Left forelimb (tissue), 1 donor: ENCODE results near the gene TRIM28.
"Not testable (repeated sequence)": the region's sequence is repeated elsewhere in the genome, so short reads cannot be mapped to it uniquely, and the experiment has no call there.

Source experiments
- DNase-seq: peaks from one replicate; pipeline ENCODE4 v3.0.0-alpha.2; 2018; ENCODE audit warnings: low spot score

Gene TRIM28

DNA sequence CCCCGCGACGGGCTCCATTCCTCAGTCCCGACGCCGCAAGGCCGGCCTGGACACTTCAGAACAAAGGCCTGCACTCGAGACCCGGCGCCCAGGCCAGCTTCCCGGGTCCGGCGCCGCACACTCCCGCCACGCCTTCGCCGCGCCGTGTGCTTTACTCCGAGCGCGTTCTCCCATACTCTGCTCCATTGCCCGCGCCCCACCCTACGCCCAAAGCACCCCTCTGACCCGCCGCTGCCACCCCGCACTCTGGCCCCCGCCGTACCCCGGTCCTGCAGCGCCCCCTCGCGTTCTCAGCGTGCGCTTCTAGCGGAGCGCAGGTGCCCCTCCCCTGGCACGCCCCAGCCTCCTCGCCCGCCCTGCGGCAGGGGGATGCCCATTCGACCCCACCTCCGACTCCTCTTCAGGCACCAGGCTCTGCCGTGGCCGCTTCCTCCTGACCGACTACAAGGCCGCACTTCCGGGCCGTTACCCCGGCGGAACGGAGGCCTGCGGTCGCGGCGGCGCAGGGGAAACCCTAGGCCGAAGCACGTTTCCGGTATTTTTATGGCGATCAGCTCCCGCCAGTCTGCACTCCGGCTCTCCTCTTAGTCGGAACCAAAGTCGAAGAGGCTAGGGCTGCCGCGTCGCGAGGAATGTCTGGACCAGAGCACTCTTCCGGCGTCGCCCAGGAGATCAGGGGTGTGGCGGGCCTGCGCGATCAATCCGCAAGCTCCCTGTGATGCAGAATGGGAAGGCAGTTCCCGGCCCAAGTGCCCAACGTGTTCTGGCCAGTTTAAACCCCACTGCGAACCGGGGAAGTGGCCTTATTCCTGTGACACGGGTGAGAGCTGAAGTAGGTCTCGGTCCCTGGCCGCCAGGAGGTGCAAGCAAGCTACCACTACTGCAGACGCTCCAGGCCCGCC, 24.3 kb upstream of the TRIM28 start, which contains the start of gene ZBTB45:
ZBTB45 (minus strand) TSS at position 456 of the 902 bp plus-strand sequence. CDS start 2,137 bp downstream, outside the sequence.
- peak; percentile 95 for DNase-seq

DNA sequence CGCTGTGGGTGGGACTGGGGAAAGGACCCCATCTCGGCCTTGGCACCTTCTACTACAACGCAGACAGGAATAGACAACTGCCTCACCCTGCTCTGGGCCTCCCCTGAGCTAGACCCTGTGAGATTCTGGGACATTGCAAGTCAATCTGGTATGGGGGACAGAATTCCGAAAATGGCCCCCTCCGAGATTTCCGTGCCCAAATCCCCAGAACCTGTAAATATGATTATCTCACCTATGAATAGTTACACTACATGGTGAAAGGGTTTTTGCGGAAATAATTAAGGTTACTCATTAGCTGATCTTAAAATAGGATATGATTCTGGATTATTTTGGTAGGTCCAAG, 23.6 kb upstream of the TRIM28 start:
- no peak for DNase-seq

DNA sequence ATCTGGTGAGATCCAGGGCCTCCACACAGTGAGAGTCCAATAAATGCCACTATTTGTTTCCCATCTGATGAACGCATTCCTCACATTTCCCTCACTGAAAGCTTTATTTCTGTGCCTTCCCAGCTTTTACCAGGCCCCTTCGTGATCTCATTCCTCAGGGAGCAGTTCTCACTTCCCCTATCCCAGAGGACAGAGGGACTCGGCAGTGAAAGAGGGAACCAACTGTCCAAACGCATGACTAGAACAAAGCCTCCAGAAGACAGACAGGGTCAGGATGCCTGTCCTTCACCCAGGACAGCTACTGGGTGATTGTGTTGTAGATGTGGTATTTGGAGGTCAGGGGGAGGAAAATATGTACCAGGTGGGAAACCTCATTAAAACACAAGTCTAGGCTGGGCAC, 22.2 kb upstream of the TRIM28 start:
- no peak for DNase-seq

DNA sequence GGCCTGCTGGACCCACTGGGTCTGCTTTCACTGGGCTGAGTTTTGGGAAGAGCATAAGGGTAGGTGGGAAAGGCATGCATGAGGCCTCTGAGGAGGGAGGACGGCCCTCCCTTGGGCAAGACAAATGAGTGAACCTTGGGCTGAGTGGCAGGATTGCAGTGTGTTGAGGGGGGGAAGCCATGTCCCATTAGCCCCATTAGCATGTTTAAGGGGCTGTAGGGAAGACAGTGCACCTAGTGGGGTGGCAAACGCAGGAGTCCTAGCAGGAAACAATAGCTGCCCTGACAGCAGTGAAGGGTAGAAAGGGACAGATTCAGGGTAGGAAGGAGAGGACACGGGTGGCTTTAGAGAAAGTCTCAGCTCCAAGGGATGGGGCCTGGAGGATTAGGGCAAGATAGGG, 21.2 kb upstream of the TRIM28 start:
- no peak for DNase-seq

DNA sequence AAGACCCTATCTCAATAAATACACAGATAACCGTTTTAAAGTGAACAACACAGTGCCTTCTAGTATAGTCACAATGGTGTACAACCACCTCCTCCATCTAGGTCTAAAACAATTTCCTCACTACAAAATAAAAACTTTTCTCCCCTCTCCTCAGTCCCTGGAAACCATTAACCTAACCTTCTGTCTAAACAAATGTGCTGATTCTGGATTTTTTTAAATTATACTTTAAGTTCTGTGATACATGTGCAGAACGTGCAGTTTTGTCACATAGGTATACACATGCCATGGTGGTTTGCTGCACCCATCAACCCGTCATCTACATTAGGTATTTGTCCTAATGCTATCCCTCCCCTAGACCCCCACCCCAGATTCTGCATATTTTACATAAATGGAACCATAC, 14.5 kb upstream of the TRIM28 start:
- DNase-seq, result no peak

DNA sequence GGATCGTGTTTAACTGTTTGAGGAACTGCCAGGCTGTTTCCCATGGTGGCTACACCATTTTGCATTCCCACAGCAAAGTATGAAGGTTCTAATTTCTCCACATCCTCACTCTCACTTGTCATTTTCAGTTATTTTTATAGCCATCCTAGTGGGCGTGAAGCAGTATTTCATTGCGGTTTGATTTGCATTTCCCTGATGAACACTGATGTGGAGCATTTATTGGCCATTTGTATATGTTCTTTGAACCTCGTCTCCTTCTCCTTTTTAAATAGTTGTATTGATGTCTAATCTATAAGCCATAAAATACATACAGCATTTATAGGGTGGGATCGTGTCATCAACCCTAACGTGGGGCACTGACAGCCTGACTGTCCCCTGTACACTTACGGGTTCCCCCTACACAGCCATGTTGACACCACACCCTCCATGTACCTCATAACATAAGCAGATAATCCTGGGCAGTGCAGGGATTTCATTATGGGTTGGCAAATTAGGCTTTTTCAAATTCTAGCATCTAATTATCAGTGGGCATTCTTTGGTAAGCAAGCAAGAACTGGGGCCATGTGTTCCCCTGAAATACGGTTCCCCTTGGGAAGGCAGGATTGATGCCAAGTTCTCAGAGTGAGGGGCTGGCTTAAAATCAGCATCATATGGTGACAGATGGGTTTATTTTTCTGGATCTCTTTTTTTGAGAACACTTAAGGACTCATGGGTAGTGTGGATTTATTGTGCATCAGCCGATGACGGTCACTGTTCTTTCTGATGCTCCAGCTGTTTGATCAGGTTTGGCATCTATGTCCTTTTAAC, 12.6 kb upstream of the TRIM28 start:
- no peak for DNase-seq

DNA sequence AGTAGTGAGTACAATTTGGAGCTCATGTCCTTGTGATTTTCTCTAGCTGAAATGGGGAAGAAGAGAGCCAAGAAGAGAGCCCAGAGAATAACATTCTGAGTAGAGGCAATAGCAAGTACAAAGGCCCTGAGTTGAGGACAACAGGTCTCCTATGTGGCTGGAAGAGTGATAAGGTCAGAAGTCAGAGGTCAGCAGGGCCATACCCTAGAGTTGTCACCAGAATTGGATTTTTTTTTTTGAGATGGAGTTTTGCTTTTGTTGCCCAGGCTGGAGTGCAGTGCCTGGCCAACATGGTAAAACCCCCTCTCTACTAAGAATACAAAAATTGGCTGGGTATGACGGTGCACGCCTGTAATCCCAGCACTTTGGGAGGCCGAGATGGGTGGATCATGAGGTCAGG, 8.0 kb upstream of the TRIM28 start:
- no peak for DNase-seq

DNA sequence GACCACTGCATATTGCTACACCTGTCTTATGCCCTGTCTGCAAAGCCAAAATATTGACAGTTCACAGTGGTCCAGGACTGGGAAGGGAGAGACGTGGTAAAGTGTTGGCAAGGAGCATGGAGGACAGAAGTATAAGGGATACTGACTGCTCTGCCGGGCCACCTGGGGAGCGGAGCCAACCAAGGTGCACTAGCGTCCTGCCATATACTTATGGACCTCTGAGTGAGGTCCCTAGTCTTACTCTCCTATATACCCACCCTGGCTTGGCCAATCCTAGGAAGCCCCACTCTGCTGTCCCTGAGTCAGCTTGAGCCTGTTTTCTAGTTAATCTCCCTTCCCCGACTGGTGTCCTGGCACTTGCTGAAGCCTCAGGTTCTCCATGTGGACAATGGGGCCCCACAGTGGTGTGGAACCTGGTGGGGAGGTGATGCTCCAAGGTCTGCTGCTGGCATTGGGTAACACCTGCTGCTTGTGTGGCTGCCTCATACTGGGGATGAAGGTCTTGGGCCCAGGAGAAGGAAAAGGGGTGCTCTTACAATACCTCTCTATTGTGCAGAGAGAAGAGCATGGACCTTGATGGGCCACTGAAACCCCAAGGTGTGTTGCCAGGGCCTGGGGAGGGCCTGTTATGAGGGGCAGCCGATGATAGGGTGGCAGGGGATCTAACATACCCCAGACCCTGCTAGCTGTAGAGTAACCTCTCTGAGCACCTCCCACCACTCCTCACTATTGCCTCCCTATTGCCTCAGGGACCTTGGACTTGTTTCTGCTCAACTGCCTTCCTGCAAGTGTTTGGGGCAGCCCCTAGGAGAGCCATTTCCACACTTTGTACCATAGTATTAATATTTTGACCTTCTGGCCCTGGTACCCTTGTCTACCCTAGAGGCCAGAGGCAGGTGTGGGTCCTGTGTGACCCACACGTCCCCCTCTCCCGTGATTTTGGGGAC, 6.7 kb upstream of the TRIM28 start:
- no peak for DNase-seq

DNA sequence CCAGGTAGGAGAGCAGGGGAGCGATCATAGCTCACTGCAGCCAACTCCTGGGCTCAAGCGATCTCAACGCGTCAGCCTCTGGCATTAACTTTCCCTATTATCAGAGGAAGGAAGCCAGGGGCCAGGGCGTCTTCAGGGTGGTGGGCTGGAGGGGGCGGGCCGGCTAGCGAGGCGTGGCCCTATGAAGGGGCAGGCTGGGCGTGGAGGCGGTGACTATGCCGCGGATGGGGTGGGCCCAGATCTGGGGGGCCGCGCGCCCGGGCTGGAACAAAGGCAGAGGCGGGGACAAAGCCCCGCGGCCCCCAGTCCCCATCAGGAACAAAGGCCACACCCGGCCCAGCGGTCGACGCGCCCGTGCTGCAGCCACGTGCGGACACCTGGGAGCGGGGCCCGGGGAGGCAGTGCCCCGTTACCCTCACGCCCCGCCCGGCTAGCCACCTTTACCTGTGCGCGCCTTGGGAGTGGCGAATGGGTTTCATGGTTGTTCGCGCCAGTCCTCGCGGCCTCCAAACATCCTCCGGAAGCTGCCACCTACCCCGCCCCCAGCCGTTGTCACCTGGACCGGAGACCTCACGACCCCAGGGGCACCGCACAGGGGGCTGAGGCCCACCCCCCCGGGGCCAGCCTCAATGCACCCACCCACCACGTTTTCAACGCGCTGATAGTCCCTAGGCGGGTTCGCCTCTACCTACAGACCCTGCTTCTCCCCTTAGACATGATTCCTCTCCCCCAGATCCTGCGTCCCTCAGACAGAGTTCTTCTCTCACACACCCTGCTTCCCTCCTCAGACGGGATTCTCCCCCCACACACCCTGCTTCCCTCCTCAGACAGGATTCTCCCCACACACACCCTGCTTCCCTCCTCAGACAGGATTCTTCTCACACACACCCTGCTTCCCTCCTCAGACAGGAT, 5.4 kb upstream of the TRIM28 start:
- DNase-seq, result no peak

DNA sequence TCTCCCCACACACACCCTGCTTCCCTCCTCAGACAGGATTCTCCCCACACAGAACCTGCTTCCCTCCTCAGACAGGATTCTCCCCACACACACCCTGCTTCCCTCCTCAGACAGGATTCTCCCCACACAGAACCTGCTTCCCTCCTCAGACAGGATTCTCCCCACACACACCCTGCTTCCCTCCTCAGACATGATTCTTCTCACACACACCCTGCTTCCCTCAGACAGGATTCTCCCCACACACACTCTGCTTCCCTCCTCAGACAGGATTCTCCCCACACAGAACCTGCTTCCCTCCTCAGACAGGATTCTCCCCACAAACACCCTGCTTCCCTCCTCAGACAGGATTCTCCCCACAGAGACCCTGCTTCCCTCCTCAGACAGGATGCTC, 4.7 kb upstream of the TRIM28 start:
- not testable (repeated sequence) for DNase-seq

DNA sequence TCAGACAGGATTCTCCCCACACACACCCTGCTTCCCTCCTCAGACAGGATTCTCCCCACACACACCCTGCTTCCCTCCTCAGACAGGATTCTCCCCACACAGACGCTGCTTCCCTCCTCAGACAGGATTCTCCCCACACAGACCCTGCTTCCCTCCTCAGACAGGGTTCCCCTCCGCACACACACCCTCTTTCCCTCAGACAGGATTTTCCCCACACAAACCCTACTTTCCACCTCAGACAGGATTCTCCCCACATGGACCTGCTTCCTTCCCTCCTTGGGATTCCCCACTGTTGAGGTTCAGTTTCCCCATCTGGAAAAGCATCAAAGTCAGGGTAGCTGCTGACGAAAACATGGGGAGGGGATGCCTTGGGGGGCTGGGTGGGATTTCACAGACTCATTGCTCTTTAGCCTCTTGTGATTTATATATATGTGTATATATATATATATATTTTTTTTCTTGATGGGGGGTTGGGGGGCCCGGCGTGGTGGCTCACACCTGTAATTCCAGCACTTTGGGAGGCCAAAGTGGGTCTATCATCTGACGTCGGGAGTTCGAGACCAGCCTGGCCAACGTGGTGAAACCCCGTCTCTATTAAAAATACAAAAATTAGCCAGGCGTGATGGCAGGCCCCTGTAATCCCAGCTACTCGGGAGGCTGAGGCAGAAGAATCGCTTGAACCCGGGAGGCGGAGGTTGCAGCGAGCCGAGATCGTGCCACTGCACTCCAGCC, 1.1 kb upstream of the TRIM28 start:
- DNase-seq, result not testable (repeated sequence)

DNA sequence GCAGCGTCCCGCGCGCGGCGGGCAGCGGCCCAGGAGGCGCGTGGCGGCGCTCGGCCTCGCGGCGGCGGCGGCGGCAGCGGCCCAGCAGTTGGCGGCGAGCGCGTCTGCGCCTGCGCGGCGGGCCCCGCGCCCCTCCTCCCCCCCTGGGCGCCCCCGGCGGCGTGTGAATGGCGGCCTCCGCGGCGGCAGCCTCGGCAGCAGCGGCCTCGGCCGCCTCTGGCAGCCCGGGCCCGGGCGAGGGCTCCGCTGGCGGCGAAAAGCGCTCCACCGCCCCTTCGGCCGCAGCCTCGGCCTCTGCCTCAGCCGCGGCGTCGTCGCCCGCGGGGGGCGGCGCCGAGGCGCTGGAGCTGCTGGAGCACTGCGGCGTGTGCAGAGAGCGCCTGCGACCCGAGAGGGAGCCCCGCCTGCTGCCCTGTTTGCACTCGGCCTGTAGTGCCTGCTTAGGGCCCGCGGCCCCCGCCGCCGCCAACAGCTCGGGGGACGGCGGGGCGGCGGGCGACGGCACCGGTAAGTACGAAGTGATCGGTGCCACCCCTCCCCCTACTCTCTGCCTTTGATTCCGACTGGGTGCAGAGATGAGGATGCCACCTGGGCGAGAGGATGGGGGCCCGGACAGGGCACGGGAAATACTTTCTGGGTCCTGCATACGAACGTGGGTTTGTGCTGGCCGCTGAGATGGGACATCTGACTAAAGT, 874 bp downstream of the TRIM28 start:
- DNase-seq, result no peak

DNA sequence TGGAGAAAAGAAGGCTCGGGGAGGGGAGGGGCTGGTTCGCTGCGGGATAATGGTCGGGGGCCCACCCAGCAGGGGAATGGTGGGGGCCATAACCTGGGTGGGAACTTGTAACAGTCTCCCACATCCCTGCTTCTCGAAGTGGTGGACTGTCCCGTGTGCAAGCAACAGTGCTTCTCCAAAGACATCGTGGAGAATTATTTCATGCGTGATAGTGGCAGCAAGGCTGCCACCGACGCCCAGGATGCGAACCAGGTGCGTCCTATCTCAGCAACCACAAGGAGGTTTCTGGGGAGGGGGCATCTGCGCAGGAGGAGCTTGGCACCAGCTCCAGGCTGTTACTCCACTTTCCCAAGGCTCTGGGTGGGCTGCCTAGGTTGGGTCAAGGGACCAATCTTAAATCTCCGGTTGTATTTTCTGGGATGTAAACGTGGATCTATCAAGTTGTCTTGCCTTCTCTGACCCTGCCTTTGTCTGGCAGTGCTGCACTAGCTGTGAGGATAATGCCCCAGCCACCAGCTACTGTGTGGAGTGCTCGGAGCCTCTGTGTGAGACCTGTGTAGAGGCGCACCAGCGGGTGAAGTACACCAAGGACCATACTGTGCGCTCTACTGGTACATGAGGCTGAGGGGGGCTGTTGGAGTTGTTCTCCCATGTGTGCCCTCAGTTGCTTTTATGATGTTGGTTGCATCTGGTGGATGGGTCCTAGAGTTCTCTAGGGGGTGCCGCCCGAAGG, 1.6 kb downstream of the TRIM28 start:
- DNase-seq, result no peak

DNA sequence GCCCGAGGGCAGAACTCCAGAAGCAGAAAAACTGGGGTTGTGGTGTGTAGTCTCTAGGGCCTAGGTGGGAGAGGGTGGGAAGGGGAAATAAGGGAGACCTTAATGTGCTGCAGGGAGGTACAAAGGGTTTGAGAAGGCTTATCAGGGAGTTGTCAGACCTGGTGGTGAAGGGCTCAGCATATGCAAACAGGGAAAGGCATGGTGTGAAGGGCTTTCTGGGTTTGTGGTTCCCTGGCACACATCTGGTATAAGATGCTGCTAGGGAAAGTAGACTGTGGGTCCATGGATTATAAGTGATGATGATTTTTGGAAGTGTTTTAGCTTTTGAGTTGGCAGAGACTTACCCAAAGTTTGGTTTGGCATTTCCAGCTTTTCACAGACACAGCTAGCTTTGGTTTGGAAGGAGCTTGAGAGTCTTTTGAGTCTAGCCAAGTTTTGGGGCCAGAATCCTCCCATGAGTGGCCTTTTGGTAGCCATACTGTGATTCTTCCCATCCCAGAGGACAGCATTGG, 2.2 kb downstream of the TRIM28 start:
- DNase-seq, result no peak

DNA sequence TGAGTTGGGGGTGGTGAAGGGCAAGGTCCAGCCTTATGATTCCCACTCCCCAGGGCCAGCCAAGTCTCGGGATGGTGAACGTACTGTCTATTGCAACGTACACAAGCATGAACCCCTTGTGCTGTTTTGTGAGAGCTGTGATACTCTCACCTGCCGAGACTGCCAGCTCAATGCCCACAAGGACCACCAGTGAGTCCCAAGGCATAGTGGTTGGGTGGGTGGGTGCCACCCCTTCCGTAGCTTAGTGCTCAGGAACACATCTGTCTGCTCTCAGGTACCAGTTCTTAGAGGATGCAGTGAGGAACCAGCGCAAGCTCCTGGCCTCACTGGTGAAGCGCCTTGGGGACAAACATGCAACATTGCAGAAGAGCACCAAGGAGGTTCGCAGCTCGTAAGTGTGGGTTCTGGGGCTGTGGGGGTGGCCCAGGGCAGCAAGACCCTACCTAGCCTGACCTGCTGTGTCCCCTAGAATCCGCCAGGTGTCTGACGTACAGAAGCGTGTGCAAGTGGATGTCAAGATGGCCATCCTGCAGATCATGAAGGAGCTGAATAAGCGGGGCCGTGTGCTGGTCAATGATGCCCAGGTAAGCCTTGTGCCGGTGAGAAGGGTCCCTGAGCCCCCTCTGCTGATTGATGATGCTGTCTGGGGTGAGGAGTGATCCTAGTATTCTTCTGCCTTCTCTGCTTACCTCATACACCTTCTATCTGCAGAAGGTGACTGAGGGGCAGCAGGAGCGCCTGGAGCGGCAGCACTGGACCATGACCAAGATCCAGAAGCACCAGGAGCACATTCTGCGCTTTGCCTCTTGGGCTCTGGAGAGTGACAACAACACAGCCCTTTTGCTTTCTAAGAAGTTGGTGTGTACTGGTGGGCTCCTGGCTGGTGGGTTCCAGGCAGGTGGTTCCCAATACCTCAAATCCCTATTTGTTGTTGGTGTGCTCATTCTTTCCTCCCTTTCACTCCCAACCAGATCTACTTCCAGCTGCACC, 3.8 kb downstream of the TRIM28 start:
- no peak for DNase-seq

DNA sequence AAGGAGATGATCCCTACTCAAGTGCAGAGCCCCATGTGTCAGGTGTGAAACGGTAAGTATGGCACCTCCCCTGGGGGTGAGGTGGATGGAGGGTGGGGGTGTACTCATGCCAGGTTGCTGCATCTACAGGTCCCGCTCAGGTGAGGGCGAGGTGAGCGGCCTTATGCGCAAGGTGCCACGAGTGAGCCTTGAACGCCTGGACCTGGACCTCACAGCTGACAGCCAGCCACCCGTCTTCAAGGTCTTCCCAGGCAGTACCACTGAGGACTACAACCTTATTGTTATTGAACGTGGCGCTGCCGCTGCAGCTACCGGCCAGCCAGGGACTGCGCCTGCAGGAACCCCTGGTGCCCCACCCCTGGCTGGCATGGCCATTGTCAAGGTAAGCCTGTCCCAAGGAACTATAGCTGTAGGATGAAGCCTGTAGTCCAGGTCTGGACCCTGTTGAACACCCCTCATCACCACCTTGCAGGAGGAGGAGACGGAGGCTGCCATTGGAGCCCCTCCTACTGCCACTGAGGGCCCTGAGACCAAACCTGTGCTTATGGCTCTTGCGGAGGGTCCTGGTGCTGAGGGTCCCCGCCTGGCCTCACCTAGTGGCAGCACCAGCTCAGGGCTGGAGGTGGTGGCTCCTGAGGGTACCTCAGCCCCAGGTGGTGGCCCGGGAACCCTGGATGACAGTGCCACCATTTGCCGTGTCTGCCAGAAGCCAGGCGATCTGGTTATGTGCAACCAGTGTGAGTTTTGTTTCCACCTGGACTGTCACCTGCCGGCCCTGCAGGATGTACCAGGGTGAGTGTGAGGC, 5.2 kb downstream of the TRIM28 start:
- no peak for DNase-seq
